ENCODE data around the gene KCNJ6. TPM values are rescaled to one million over a fixed set of nuclear protein-coding genes. Genes with fewer than 3 reads are reported as not detected.
"Not testable (repeated sequence)": the region's sequence is repeated elsewhere in the genome, so short reads cannot be mapped to it uniquely, and the experiment has no call there.

The KCNJ6 gene
- total RNA-seq, 1 experiment from 2014 or later, result not detected

DNA sequence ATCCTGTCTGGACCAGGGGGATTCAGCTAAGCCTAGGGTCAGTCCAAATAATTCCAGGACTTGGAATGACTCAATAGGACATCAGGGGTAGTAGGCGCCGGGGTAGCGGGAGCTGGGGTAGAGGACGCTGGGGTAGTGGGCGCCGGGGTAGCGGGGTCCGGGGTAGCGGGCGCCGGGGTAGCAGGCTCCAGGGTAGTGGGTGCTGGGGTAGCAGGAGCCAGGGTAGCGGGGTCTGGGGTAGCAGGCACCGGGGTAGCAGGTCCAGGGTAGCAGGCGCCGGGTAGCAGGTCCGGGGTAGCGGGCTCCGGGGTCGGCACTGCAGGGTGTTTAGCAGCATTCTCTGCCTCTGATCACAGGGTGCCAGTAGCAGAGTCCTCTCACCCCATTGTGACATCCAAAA is 248.9 kb downstream of the KCNJ6 start:
- Histone ChIP-seq H3K27ac (ENCODE audit: low read length) (no peak overlapping the region), H3K27me3 (ENCODE audit: control insufficient read depth, insufficient read depth, low read length) (no peaks in the 10 kb centered on the region), H3K4me1 (ENCODE audit: control insufficient read depth, insufficient read depth, low read length) (no peaks in the 10 kb centered on the region), H3K9me3 (ENCODE audit: control insufficient read depth, insufficient read depth, low read depth, low read length) (no peaks in the 10 kb centered on the region; the same call in 1 of the 2 replicates), H3K4me3 (ENCODE audit: low read depth in 2 of 2, low read length in 2 of 2) (no peak overlapping the region), H3K36me3 (ENCODE audit: control insufficient read depth, insufficient read depth, low read length) (no peaks in the 10 kb centered on the region)
- no TSS peak for BruUV-seq (replicated peaks)
- in situ Hi-C loops (cut with HindIII; ENCODE audit: low pct_unique_long_range_greater_than_20kb, low sequenced_read_pairs), result no loop called here
- TF ChIP-seq, protein P1, sequence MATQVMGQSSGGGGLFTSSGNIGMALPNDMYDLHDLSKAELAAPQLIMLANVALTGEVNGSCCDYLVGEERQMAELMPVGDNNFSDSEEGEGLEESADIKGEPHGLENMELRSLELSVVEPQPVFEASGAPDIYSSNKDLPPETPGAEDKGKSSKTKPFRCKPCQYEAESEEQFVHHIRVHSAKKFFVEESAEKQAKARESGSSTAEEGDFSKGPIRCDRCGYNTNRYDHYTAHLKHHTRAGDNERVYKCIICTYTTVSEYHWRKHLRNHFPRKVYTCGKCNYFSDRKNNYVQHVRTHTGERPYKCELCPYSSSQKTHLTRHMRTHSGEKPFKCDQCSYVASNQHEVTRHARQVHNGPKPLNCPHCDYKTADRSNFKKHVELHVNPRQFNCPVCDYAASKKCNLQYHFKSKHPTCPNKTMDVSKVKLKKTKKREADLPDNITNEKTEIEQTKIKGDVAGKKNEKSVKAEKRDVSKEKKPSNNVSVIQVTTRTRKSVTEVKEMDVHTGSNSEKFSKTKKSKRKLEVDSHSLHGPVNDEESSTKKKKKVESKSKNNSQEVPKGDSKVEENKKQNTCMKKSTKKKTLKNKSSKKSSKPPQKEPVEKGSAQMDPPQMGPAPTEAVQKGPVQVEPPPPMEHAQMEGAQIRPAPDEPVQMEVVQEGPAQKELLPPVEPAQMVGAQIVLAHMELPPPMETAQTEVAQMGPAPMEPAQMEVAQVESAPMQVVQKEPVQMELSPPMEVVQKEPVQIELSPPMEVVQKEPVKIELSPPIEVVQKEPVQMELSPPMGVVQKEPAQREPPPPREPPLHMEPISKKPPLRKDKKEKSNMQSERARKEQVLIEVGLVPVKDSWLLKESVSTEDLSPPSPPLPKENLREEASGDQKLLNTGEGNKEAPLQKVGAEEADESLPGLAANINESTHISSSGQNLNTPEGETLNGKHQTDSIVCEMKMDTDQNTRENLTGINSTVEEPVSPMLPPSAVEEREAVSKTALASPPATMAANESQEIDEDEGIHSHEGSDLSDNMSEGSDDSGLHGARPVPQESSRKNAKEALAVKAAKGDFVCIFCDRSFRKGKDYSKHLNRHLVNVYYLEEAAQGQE (IDR thresholded peaks at IDR 0.05; ENCODE audit: insufficient read depth in 1 of 2, low read depth in 2 of 2, low read length in 1 of 2), result no peak
- TF ChIP-seq, protein P2, sequence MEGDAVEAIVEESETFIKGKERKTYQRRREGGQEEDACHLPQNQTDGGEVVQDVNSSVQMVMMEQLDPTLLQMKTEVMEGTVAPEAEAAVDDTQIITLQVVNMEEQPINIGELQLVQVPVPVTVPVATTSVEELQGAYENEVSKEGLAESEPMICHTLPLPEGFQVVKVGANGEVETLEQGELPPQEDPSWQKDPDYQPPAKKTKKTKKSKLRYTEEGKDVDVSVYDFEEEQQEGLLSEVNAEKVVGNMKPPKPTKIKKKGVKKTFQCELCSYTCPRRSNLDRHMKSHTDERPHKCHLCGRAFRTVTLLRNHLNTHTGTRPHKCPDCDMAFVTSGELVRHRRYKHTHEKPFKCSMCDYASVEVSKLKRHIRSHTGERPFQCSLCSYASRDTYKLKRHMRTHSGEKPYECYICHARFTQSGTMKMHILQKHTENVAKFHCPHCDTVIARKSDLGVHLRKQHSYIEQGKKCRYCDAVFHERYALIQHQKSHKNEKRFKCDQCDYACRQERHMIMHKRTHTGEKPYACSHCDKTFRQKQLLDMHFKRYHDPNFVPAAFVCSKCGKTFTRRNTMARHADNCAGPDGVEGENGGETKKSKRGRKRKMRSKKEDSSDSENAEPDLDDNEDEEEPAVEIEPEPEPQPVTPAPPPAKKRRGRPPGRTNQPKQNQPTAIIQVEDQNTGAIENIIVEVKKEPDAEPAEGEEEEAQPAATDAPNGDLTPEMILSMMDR (IDR thresholded peaks at IDR 0.05), result no peak
- no peak for TF ChIP-seq TCF7L2 (IDR thresholded peaks at IDR 0.05; ENCODE audit: low read depth, low read length)
- TF ChIP-seq SIN3A (IDR thresholded peaks at IDR 0.05; ENCODE audit: borderline replicate concordance, insufficient read depth, low read depth, low read length), result no peak
- no peak for TF ChIP-seq POLR2AphosphoS5 (IDR thresholded peaks at IDR 0.05; ENCODE audit: low read depth, low read length)
- CTCF ChIA-PET, result no interaction called here
- intact Hi-C loops (cut with micrococcal nuclease; ENCODE audit: unreplicated experiment), result no loop called here
- ATAC-seq (no peak), DNase-seq (ENCODE audit: low read depth, low spot score) (no peak)
- POLR2A ChIA-PET, result no interaction called here

DNA sequence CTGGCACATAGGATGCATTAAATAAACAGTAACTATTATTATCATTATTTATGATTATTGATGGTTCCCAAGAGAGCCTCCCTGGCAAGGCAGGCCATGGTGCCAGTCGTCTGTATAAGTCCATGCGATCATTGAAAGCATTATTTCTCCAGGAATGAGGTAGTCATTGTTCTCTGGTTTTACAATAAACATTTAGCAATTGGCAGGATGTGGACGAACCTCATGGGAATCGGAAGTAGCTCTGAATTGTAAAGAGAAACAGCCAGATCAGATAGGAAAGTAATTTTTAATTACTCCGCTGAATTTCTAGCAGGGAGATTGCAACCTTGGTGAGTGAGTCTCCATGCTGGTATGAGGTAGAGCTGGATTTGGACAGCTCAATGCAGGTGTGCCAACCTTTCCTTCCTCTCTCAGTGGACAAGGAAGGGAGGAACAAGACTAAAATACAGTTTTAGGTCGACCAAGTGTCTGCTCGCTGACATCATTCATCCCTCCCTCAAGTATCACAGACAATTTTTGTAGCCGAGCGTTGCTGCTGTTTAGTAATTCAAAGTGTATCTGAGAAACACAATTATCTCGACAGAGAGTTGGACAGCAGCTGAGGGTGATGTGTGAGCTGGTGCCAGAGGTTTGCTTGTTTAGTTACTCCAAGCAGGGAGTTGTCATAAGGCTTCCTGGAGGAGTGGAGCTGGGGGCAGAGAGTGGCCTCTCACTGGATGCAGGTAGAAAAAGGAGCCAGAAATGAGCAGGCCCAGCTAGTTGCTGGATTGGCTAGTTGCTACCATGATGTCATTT is 250.8 kb downstream of the KCNJ6 start:
- no TSS peak for BruUV-seq (replicated peaks)
- no peak for DNase-seq (ENCODE audit: low read depth, low spot score)
- CTCF ChIA-PET, result no interaction called here
- Histone ChIP-seq H3K27ac (ENCODE audit: low read length) (no peak overlapping the region), H3K9me3 (ENCODE audit: control insufficient read depth, insufficient read depth, low read depth, low read length) (no peaks in the 10 kb centered on the region; the same call in 1 of the 2 replicates), H3K36me3 (ENCODE audit: control insufficient read depth, insufficient read depth, low read length) (no peaks in the 10 kb centered on the region), H3K4me1 (ENCODE audit: control insufficient read depth, insufficient read depth, low read length) (no peaks in the 10 kb centered on the region), H3K27me3 (ENCODE audit: control insufficient read depth, insufficient read depth, low read length) (no peaks in the 10 kb centered on the region), H3K4me3 (ENCODE audit: low read depth in 2 of 2, low read length in 2 of 2) (no peak overlapping the region)
- TF ChIP-seq, protein P1 (IDR thresholded peaks at IDR 0.05; ENCODE audit: insufficient read depth in 1 of 2, low read depth in 2 of 2, low read length in 1 of 2), result no peak
- TF ChIP-seq SIN3A (IDR thresholded peaks at IDR 0.05; ENCODE audit: borderline replicate concordance, insufficient read depth, low read depth, low read length) (no peak), TCF7L2 (IDR thresholded peaks at IDR 0.05; ENCODE audit: low read depth, low read length) (no peak), POLR2AphosphoS5 (IDR thresholded peaks at IDR 0.05; ENCODE audit: low read depth, low read length) (no peak)
- TF ChIP-seq, protein P2 (IDR thresholded peaks at IDR 0.05), result no peak
- in situ Hi-C loops (cut with HindIII; ENCODE audit: low pct_unique_long_range_greater_than_20kb, low sequenced_read_pairs) (no loop called here), intact Hi-C loops (cut with micrococcal nuclease; ENCODE audit: unreplicated experiment) (no loop called here)
- no peak for ATAC-seq
- POLR2A ChIA-PET, result no interaction called here

DNA sequence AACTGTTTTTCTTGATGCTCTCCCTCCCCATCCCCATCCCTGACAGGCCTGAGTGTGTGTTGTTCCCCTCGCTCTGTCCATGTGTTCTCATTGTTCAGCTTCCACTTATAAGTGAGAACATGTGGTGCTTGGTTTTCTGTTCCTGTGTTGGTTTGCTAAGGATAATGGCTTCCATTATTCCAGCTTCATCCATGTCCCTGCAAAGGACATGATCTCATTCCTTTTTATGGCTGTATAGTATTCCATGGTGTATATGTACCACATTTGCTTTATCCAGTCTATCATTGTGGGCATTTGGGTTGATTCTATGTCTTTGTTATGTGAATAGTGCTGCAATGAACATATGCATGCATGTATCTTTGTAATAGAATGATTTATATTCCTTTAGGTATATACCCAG is 254.0 kb downstream of the KCNJ6 start:
- ATAC-seq; BruUV-seq (replicated peaks); H3K4me3 ChIP-seq (ENCODE audit: low read depth in 2 of 2, low read length in 2 of 2); intact Hi-C loops (cut with micrococcal nuclease; ENCODE audit: unreplicated experiment); POLR2A ChIA-PET; CTCF ChIA-PET; in situ Hi-C loops (cut with HindIII; ENCODE audit: low pct_unique_long_range_greater_than_20kb, low sequenced_read_pairs); H3K36me3 ChIP-seq (ENCODE audit: control insufficient read depth, insufficient read depth, low read length); H3K27ac ChIP-seq (ENCODE audit: low read length); H3K27me3 ChIP-seq (ENCODE audit: control insufficient read depth, insufficient read depth, low read length); H3K9me3 ChIP-seq (ENCODE audit: control insufficient read depth, insufficient read depth, low read depth, low read length); DNase-seq (ENCODE audit: low read depth, low spot score); H3K4me1 ChIP-seq (ENCODE audit: control insufficient read depth, insufficient read depth, low read length): not testable (repeated sequence)
